ENCODE measurements around the gene RCAN1.

Gene RCAN1

GRCh38 chr21:34599534-34600101 is 15.3 kb downstream of the RCAN1 start:
- no peak for TF ChIP-seq CTCF (IDR thresholded peaks at IDR 0.05; ENCODE audit: insufficient read depth, missing control alignments)
- DNase-seq (ENCODE audit: insufficient read length, low spot score) (no peak), FAIRE-seq (no peak)

- FAIRE-seq: no peak
- no peak for DNase-seq (ENCODE audit: insufficient read length, low spot score)
- no peak for TF ChIP-seq CTCF (IDR thresholded peaks at IDR 0.05; ENCODE audit: insufficient read depth, missing control alignments)
Observed at GRCh38 chr21:34598931-34599400, 15.9 kb downstream of the RCAN1 start.

- TF ChIP-seq CTCF (IDR thresholded peaks at IDR 0.05; ENCODE audit: insufficient read depth, missing control alignments): no peak
- FAIRE-seq (no peak), DNase-seq (ENCODE audit: insufficient read length, low spot score) (no peak)
Observed at GRCh38 chr21:34597406-34597805, 17.5 kb downstream of the RCAN1 start.

GRCh38 chr21:34596561-34597271 is 18.2 kb downstream of the RCAN1 start:
- no peak for TF ChIP-seq CTCF (IDR thresholded peaks at IDR 0.05; ENCODE audit: insufficient read depth, missing control alignments)
- FAIRE-seq: no peak
- DNase-seq (ENCODE audit: insufficient read length, low spot score): no peak

- no peak for TF ChIP-seq CTCF (IDR thresholded peaks at IDR 0.05; ENCODE audit: insufficient read depth, missing control alignments)
- no peak for DNase-seq (ENCODE audit: insufficient read length, low spot score)
- FAIRE-seq: no peak
Observed at GRCh38 chr21:34595457-34595856, 19.5 kb downstream of the RCAN1 start.

- TF ChIP-seq CTCF (IDR thresholded peaks at IDR 0.05; ENCODE audit: insufficient read depth, missing control alignments): no peak
- DNase-seq (ENCODE audit: insufficient read length, low spot score): no peak
- FAIRE-seq: no peak
Observed at GRCh38 chr21:34594566-34595234, 20.2 kb downstream of the RCAN1 start.
